Mesodermal cell (in vitro differentiated cells): ENCODE results near the gene CD63.

Experiments
- H3K27ac ChIP-seq: 2 replicates; pipeline ENCODE4 v1.7.0; 2013; ENCODE audit warnings: mild to moderate bottlenecking, low read depth, low read length, moderate library complexity; ENCODE audit not compliant: severe bottlenecking
- H3K36me3 ChIP-seq: 2 replicates; pipeline ENCODE4 v1.7.1; 2013; ENCODE audit warnings: mild to moderate bottlenecking, low read length, moderate library complexity; ENCODE audit not compliant: control insufficient read depth, insufficient read depth
- H3K4me1 ChIP-seq: one replicate; pipeline ENCODE4 v1.7.1; 2013; ENCODE audit warnings: mild to moderate bottlenecking, low read length; ENCODE audit not compliant: insufficient read depth, control insufficient read depth, poor library complexity, severe bottlenecking
- H3K4me3 ChIP-seq: 2 replicates; pipeline ENCODE4 v1.7.0; 2013; ENCODE audit warnings: low read length, control low read depth, mild to moderate bottlenecking; ENCODE audit not compliant: insufficient read depth, poor library complexity, severe bottlenecking; ENCODE audit errors: extremely low read depth
- H3K9me3 ChIP-seq: 2 replicates; pipeline ENCODE4 v1.7.1; 2013; ENCODE audit warnings: mild to moderate bottlenecking, low read length, moderate library complexity; ENCODE audit not compliant: control insufficient read depth
- WGBS, 2 experiments: methylation state at CpG; one replicate each; pipeline ENCODE4 v1.1.5; 2013; ENCODE audit warnings: missing lambda C conversion rate in 2 of 2; ENCODE audit not compliant: insufficient coverage in 2 of 2; 5-methylcytosine and 5-hydroxymethylcytosine counted together

CD63 gene

DNA sequence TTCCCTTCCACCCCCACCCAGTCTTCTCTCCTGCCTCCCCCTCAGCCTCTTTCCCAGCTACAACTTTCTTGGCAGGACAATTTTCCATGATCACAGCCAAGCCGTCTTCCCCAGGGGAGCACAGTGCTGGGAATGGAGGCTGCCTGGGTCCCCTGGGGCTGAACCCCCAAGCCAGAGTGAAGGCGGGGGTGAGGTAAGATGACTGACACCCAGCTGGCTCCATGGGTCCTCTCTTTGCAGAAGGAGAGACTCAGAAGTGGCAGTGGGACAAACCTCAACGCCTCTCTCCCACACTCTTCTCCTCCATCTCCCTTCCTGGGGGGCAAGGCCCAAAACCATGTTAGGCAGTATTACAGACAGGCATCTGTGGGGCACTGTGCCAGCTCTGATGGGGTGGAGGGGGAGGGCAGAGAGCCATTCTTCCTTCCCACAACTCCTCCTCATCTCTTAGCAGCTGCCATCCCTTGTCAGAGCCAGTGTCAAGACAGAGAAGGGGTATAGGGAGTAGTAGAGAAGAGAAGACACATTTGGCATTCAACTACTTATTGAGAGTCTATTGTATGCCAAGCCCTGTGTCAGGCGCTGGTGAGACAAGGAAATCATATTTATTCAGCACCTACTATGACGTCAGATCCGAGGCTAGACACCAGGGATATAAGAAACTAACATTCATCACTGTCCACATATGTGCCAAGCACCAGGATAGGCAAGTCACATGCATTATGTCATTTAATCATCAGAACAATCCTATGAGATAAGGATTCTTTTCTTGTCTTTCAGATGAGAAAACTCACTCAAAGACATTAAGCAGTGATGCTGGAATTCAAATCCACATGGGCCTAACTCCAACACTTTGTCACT lies 24.7 kb downstream of the CD63 start:
- Histone ChIP-seq H3K27ac (no peak overlapping the region), H3K9me3 (no peaks in the 10 kb centered on the region), H3K4me1 (peaks cover 10% of the 10 kb centered on the region), H3K4me3 (no peak overlapping the region), H3K36me3 (no peaks in the 10 kb centered on the region)
- 95 to 100% methylated on average over 1 to 4 of the region's 6 CpGs for WGBS, 2 experiments

DNA sequence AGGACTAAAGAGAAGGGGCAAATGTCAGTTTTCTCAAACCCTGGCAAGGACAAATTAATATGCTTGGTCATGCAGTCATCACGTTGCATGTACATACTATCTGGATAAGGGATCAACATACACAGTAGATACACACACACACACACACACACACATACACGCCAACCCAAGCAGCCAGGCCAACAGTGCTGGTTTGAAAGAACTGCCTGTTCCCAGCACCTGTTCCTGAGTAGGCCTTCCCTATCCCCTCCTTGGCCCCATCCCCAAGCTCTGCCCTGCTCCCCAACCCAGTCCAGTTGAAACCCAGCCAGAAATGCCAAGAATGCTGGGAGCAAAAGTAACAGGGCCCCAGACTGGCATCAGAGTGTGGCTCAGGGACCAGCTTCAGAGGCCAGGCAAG lies 25.5 kb downstream of the CD63 start:
- 91 to 100% methylated on average over 1 to 2 of the region's 2 CpGs for WGBS, 2 experiments
- no peaks in the 10 kb centered on the region for H3K36me3 ChIP-seq
- no peaks in the 10 kb centered on the region for H3K9me3 ChIP-seq
- H3K4me1 ChIP-seq = peaks cover 6% of the 10 kb centered on the region
- H3K27ac ChIP-seq = no peak overlapping the region
- H3K4me3 ChIP-seq = no peak overlapping the region

DNA sequence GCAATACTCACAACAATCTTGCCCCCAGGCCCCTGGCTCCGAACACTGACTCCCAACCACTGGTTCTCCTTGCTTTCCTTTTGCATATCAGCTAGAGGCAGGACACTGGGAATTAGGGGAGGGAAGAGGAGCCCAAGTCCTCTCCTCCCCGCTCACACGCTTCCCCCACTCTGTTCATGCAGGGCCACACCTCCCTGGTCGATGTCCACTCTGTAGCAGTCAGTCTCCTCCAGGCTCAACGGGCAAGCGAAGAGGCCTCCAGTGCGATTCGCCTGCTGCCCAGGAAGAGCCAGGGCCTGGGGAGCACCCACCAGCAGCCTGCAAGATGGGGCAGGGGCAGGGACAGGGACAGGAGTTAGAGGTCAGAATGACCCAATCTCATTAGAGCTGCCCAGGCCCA lies 25.9 kb downstream of the CD63 start:
- H3K4me3 ChIP-seq = no peak overlapping the region
- H3K9me3 ChIP-seq = no peaks in the 10 kb centered on the region
- H3K36me3 ChIP-seq = no peaks in the 10 kb centered on the region
- peaks cover 6% of the 10 kb centered on the region for H3K4me1 ChIP-seq
- H3K27ac ChIP-seq = no peak overlapping the region
- WGBS, 2 experiments = 98 to 100% methylated on average over 4 to 6 of the region's 8 CpGs

DNA sequence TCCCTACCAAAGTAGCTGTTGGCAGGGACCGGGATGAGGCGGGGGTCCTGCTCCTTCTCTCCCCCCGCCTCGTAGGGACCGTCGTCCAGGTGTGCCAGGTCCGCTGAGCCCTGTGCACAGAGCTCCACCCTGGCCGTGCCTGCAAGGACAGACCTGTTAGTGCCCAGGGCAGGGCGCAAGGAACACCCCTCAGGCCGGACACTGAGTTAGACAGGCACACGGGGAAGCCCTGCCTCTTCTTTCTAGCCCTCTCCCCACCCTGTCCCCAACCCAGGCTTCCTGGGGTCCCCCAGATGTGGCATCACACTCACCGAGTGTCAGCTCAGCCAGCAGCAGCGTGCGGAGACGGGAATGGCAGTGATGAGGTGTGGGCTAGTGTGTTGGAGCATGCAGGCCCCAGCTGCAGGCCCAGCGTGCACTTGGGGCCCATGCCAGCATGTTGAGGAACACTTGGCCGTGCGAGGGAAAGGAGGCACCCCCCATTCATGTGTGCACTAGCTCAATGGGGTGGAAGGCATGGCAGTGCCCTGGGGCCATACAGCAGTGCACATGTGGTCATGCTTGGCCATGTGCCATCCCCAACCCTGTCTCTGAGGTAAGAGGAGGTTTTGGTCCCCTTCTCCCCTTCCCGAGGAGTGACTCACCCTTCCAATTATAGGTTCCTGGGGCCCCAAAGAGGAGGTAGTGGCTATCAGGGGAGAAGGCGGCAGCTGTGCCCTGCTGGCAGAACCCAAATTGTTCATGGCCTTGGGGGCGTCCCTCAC lies 28.4 kb downstream of the CD63 start:
- H3K4me3 ChIP-seq = no peak overlapping the region
- H3K4me1 ChIP-seq = no peaks in the 10 kb centered on the region
- no peaks in the 10 kb centered on the region for H3K9me3 ChIP-seq
- no peaks in the 10 kb centered on the region for H3K36me3 ChIP-seq
- 89 to 93% methylated on average over 11 to 13 of the region's 21 CpGs for WGBS, 2 experiments
- no peak overlapping the region for H3K27ac ChIP-seq

DNA sequence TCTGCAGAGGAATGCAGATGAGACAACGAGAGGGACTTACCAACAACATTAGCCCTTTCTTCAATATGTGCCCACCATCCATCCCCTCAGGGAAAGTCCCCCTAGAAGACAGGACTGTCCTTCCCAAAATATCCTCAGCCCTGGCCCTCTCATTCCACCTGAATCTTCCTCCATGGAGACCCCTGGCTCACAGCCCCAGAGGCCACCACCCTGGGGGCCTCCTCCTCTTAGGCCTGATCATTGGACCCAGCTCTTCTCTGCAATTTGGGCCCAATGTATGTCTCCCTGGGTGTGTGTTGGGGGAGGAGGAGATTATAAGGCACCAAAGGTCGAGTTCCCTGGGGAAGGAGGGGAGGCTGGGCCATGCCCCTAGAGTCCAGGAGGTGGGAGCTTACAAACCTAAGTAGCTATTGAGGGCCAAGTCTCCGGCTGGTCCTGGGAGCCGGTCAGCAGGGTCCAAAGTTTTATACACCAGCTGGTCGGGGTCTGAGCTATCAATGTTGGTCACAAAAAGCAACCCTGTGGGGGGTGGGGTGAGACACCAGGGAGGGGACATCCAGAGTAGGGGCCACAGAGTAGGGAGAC lies 29.2 kb downstream of the CD63 start:
- Histone ChIP-seq H3K4me3 (no peak overlapping the region), H3K4me1 (no peaks in the 10 kb centered on the region), H3K9me3 (no peaks in the 10 kb centered on the region), H3K27ac (no peak overlapping the region), H3K36me3 (peaks cover 3% of the 10 kb centered on the region)
- 87 to 89% methylated on average over 2 to 5 of the region's 5 CpGs for WGBS, 2 experiments

DNA sequence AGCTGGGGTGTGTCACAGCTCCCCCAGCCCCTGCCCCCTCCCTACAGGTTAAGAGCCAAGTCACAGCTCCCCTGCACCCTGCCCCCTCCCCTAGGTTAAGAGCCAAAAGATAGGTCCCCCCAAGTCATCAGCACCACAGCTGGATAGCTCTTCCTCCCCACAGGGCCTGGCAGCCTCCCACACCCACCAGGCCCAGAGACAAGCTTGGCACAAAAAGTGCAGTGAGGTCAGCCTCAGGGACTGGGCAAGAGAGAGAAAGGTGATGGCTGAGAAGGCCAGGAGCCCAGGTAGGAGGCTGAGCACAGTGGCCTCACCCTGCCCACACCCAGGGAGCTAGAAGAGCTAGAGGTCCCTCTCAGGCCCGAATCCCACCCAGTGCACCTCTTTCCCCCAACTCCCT lies 29.8 kb downstream of the CD63 start:
- no peaks in the 10 kb centered on the region for H3K4me1 ChIP-seq
- H3K4me3 ChIP-seq = no peak overlapping the region
- no CpG with 5 or more reads among the region's 1 CpG for WGBS, 2 experiments
- H3K27ac ChIP-seq = no peak overlapping the region
- H3K9me3 ChIP-seq = no peaks in the 10 kb centered on the region
- H3K36me3 ChIP-seq = peaks cover 7% of the 10 kb centered on the region

DNA sequence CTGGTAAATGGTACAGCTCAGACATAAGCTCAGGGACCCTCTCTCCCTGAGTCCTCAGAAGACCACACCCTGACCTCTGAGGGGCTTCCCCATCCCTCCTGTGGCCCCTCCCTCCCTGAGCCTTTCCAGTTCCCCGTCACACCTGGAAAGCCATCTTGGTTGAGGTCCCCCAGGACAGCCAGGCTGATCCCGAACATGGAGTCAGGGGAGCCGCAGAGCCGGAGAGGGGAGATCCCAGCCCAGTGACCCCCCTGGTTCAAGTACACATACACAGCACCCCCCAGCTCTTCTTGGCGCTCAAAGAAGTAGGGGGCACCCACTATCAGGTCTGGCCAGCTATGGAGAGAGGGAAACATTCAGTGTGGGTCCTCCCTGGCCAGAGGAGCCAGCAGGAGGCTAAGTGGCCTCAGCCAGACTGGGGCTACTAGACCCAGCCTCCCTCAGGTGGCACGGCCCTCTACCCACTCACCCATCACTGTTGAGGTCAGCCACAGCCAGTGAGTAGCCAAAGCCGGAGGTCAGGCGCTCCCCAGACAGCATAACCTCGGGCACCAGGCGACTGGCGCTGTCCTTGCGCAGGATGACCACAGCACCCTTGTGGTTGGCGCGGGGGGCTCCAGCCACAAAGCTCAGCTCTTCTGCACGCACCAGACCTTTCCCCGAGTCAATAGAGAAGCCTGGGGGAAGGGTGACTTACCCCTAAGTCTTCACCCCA lies 30.4 kb downstream of the CD63 start:
- Histone ChIP-seq H3K9me3 (no peaks in the 10 kb centered on the region), H3K4me1 (no peaks in the 10 kb centered on the region), H3K4me3 (no peak overlapping the region), H3K36me3 (peaks cover 7% of the 10 kb centered on the region), H3K27ac (no peak overlapping the region)
- 95 to 96% methylated on average over 8 to 16 of the region's 16 CpGs for WGBS, 2 experiments

DNA sequence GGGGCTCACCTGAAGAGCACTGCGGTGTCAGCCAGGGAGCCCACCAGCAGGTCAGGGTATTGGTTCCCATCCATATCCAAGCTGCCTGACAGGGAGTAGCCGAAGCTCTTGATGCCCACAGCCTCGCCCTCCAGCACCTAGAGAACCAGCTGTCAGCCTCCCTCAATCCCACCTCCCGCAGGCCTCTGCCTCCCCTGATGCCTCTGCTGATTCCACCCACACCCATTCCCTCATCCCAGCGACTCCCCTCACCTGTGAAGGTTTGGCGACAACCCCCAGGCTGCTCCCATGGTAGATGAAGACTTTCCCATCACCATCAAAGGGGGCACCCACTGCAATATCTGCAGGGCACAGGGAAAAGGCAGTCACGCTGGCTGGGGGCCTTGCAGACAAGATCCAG lies 31.1 kb downstream of the CD63 start:
- Histone ChIP-seq H3K27ac (no peak overlapping the region), H3K9me3 (no peaks in the 10 kb centered on the region), H3K36me3 (peaks cover 7% of the 10 kb centered on the region), H3K4me3 (no peak overlapping the region), H3K4me1 (no peaks in the 10 kb centered on the region)
- 93% methylated on average over 3 to 6 of the region's 7 CpGs for WGBS, 2 experiments

DNA sequence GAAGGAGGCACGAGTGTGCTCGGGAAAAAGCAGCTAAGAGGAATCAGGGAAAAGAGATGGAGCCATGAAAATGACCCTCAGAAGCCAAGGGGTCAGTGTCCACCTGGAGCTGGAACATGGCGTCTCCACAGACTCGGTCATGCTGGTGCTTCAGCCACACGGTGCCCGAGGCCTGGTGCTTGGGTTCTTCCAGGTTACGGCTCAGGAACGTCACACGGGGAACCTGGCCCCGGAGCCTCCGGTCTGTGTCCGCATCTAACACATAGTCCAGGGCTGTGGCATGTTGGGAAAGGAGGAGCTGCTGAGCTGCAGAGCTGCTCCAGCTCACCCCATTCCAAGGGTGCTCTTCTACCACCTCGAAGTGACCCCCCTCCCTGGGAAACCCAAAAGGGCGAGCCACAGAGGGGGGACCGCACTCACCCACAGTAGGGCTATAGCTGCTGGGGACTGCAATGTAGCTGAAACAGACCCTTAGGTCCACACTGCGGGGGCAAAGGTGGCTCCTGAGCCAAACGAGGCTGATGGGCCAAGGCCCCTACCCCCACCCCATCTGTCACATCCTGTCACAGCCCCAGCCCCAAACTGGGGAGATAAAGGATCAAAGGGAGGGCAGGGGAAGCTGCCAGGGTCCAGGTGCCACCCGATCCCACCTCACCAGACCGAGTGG lies 31.9 kb downstream of the CD63 start:
- no peak overlapping the region for H3K27ac ChIP-seq
- H3K9me3 ChIP-seq = no peaks in the 10 kb centered on the region
- H3K4me3 ChIP-seq = no peak overlapping the region
- no peaks in the 10 kb centered on the region for H3K4me1 ChIP-seq
- H3K36me3 ChIP-seq = peaks cover 7% of the 10 kb centered on the region
- 95 to 96% methylated on average over 15 to 18 of the region's 19 CpGs for WGBS, 2 experiments

DNA sequence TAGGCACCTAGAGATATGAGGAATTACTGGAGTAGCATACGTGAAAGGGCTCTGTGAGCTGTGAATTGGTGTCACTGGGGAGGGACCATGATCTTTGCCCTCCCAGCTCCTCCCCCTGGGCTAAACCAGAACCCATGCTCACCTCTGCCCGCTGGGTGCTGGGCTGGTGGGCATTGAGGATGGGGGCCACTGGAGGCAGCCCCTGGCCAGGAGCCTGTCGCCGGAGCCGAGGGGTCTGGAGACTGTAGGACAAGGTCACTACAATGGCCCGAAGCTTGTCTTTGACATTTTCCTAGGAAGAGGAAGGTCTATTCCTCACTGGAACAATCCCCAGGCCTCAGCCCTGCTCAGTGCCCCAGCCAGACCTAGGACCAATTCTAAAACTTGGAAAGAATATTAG lies 32.7 kb downstream of the CD63 start:
- Histone ChIP-seq H3K27ac (no peak overlapping the region), H3K4me3 (no peak overlapping the region), H3K4me1 (no peaks in the 10 kb centered on the region), H3K36me3 (peaks cover 10% of the 10 kb centered on the region), H3K9me3 (no peaks in the 10 kb centered on the region)
- WGBS, 2 experiments = 90 to 94% methylated on average over 5 to 6 of the region's 6 CpGs
